Right atrium auricular region (tissue), 2 donors: Measurements from ENCODE around the gene UBE2K. TPM values are rescaled to one million over a fixed set of nuclear protein-coding genes. Genes with fewer than 3 reads are reported as not detected.
"Not testable (repeated sequence)": the region's sequence is repeated elsewhere in the genome, so short reads cannot be mapped to it uniquely, and the experiment has no call there.

Source experiments
- DNase-seq: peaks from one replicate; pipeline ENCODE4 v3.0.0-alpha.2; 2019; ENCODE audit warnings: low spot score
- H3K27ac ChIP-seq, 2 donors: fragments of 200-600 bp; sonication (generic); 1 replicate in 1 of 2; 2 replicates in 1 of 2; pipeline ENCODE4 v1.5.1; 2016 to 2019
- H3K27me3 ChIP-seq, 2 donors: fragments of 200-600 bp; sonication (generic); one replicate each; pipeline versions ENCODE4 v1.5.1 to v1.6.0; 2017 to 2019
- H3K36me3 ChIP-seq: fragments of 200-600 bp; sonication (generic); one replicate; pipeline ENCODE4 v1.5.1; 2016
- H3K4me1 ChIP-seq, 2 donors: fragments of 200-600 bp; sonication (generic); one replicate each; pipeline versions ENCODE4 v1.5.1 to v1.6.0; 2017 to 2019
- H3K4me3 ChIP-seq, 2 donors: fragments of 200-600 bp; sonication (generic); 1 replicate in 1 of 2; 2 replicates in 1 of 2; pipeline ENCODE4 v1.5.1; 2017 to 2019; ENCODE audit warnings: mild to moderate bottlenecking in 1 of 2, moderate library complexity in 1 of 2
- H3K9me3 ChIP-seq, 2 donors: fragments of 200-600 bp; sonication (generic); one replicate each; pipeline ENCODE4 v1.5.1; 2019
- CTCF ChIP-seq, 2 donors: fragments of 200-600 bp; sonication (generic); IDR thresholded peaks; one replicate each; pipeline ENCODE4 v1.5.1; 2019; ENCODE audit warnings: antibody characterized with exemption in 2 of 2
- total RNA-seq, 2 donors: library from RNA; depleted of rRNA; stranded (reverse); fragments of >200 nt; gene quantifications; one replicate each; pipeline ENCODE4 v1.1.0, GENCODE V29; 2016

UBE2K gene
- total RNA-seq, 2 donors from 2014 or later: 16.7 to 23.8 TPM

GRCh38 chr4:39662683-39663082, 35.3 kb upstream of the UBE2K start:
- no peak for DNase-seq
- Histone ChIP-seq H3K36me3 (no peaks in the 10 kb centered on the region), H3K4me1 (no peaks in the 10 kb centered on the region), H3K9me3 (no peaks in the 10 kb centered on the region), H3K4me3 (no peak overlapping the region), H3K27ac (no peak overlapping the region), H3K27me3 (no peaks in the 10 kb centered on the region)
- TF ChIP-seq CTCF (IDR thresholded peaks at IDR 0.05): no peak

- no peaks in the 10 kb centered on the region for H3K36me3 ChIP-seq
- no peak overlapping the region for H3K27ac ChIP-seq
- H3K4me1 ChIP-seq: no peaks in the 10 kb centered on the region
- no peak overlapping the region for H3K4me3 ChIP-seq
- no peaks in the 10 kb centered on the region for H3K27me3 ChIP-seq
- no peaks in the 10 kb centered on the region for H3K9me3 ChIP-seq
- TF ChIP-seq CTCF (IDR thresholded peaks at IDR 0.05): no peak
- no peak for DNase-seq
These were observed 32.9 kb upstream of the UBE2K start for GRCh38 chr4:39664828-39665731.

- no peak overlapping the region for H3K27ac ChIP-seq
- H3K4me3 ChIP-seq: no peak overlapping the region
- H3K27me3 ChIP-seq: no peaks in the 10 kb centered on the region
- no peaks in the 10 kb centered on the region for H3K9me3 ChIP-seq
- DNase-seq: no peak
- H3K4me1 ChIP-seq: no peaks in the 10 kb centered on the region
- no peaks in the 10 kb centered on the region for H3K36me3 ChIP-seq
- no peak for TF ChIP-seq CTCF (IDR thresholded peaks at IDR 0.05)
These were observed 30.2 kb upstream of the UBE2K start for GRCh38 chr4:39667706-39668105.

GRCh38 chr4:39668887-39669286, 29.0 kb upstream of the UBE2K start:
- Histone ChIP-seq H3K36me3 (no peaks in the 10 kb centered on the region), H3K4me1 (no peaks in the 10 kb centered on the region), H3K9me3 (no peaks in the 10 kb centered on the region), H3K27me3 (no peaks in the 10 kb centered on the region), H3K27ac (no peak overlapping the region), H3K4me3 (no peak overlapping the region)
- no peak for TF ChIP-seq CTCF (IDR thresholded peaks at IDR 0.05)
- DNase-seq: no peak

- H3K9me3 ChIP-seq, H3K4me3 ChIP-seq, H3K27me3 ChIP-seq, H3K36me3 ChIP-seq, DNase-seq, H3K27ac ChIP-seq, H3K4me1 ChIP-seq: not testable (repeated sequence)
These were observed 27.6 kb upstream of the UBE2K start for GRCh38 chr4:39670296-39670695.

GRCh38 chr4:39675681-39676080, 22.3 kb upstream of the UBE2K start:
- not testable (repeated sequence) for H3K36me3 ChIP-seq, H3K9me3 ChIP-seq, H3K4me1 ChIP-seq, H3K27me3 ChIP-seq, H3K4me3 ChIP-seq, DNase-seq, H3K27ac ChIP-seq

- not testable (repeated sequence) for H3K36me3 ChIP-seq, H3K4me1 ChIP-seq, H3K27ac ChIP-seq, H3K4me3 ChIP-seq, H3K27me3 ChIP-seq, DNase-seq, H3K9me3 ChIP-seq
These were observed 16.9 kb upstream of the UBE2K start for GRCh38 chr4:39681003-39681402.
